NCI-H2171 treated with DMSO at 0.1 percent for 48 hours (cell line): Measurements from ENCODE around the gene SLC38A9.

Experiments used
- DNase-seq: peaks from one replicate; lab custom pipeline; 2025; lab: John Stamatoyannopoulos, UW

SLC38A9 gene

DNA sequence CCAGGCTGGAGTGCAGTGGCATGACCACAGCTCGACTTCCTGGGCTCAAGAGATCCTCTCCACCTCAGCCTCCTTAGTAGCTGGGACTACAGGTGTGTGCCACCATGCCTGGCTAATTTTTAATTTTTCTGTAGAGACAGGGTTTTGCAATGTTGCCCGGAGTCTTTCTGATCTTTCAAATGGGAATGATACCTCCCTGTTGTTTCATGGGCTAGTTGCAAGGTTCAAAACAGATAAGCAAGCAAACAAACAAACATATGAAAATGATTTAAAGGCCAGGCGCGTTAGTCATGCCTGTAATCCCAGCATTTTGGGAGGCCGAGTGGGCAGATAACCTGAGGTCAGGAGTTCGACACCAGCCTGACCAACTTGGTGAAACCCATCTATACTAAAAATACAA is 132.1 kb downstream of the SLC38A9 start:
- no peak for DNase-seq

DNA sequence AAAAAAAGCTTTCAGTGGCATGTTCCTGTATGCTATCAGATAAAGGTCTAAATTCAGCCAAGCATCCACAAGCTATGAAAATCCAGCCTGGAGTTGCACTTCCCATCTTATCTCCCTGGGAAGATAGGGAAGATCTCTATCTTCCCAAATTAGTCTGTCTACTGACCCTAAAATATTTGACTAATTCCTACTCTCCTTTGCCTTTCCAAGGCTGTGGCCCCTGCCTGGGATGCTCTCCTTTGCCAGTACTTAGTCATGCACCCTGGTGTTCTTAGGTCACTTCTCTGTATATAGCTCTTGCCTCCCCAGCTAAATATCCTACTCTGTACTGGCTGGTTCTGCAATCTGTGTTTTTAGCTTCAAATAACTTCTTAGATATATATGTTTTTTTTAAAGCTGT is 133.4 kb downstream of the SLC38A9 start:
- no peak for DNase-seq

DNA sequence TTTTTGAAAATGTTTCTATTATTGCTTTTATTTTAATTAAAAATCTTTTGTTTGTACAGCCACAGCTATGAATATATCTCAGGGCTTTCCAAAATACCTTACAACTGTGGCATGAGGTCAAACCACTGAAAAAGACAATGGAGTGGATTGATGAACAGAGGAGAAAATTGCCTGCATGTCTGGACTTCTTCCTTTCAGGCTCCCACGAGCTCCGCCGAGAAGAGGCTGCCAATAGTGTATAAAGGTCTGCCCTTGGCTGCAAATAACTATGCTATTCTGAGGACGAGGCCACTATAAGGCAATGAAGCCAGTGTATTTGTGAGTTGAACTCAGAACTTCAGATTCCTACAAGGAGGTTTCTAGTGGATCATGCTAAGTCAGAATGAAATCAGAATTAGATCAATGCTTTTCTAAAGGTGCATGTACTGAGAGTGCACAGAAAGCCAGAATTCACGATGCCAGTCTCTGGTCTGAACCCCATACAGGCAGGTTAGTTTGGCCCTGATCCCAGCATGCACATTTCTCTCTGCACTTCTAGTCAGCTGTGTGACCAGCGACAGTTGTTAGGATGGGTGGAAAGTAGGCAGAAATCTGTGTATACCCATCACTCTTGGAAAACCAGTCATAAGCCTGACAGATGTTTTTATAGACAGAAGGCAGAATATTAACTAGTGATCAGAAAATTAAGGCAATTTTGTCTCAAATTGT is 134.6 kb downstream of the SLC38A9 start:
- DNase-seq, result peak; percentile 22

DNA sequence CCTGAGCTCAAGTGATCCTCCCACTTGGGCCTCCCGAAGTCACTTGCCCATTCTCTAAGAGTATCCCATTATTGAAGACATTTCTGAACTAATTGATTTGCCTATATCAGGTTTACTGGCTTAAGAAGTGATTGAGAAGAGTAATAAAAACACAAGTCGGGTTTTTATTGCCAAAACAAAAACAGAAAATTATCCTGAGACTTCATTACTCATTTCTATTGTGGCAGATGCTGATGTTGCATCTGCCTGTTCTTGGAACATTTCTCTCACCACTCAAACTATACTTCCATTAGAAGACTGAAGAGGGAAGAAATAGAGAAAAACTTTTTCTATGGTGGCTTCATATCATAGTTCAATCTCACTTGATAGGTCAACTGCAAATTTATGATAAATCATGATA is 135.5 kb downstream of the SLC38A9 start:
- no peak for DNase-seq
